SU-DHL-6 (cell line): ENCODE results near the gene PKD2.

Experiments used
- H2AFZ ChIP-seq: fragments of 200-600 bp; sonication (generic); 2 replicates; pipeline ENCODE4 v1.6.1; 2014; ENCODE audit warnings: low read depth, mild to moderate bottlenecking, moderate library complexity, mixed read lengths, antibody characterized with exemption, low read length; ENCODE audit not compliant: severe bottlenecking
- H3F3A ChIP-seq: fragments of 200-600 bp; shearing (Covaris generic); 2 replicates; pipeline ENCODE4 v1.6.0; 2016; ENCODE audit warnings: antibody characterized with exemption, mild to moderate bottlenecking; ENCODE audit not compliant: insufficient read depth
- H3K27ac ChIP-seq: fragments of 200-600 bp; sonication (generic); 2 replicates; pipeline ENCODE4 v1.5.1; 2016; ENCODE audit warnings: low read depth, mild to moderate bottlenecking, low read length, moderate library complexity, mixed read lengths
- H3K27me3 ChIP-seq: fragments of 200-600 bp; sonication (generic), shearing (Covaris generic); 2 replicates; pipeline ENCODE4 v1.6.0; 2014; ENCODE audit warnings: mild to moderate bottlenecking, low read length
- H3K36me3 ChIP-seq: fragments of 200-600 bp; sonication (generic); 2 replicates; pipeline ENCODE4 v1.6.1; 2014; ENCODE audit warnings: mild to moderate bottlenecking, low read length, mixed read lengths
- H3K4me2 ChIP-seq: fragments of 300-600, 200-600 bp; shearing (Covaris generic), sonication (generic); 2 replicates; pipeline ENCODE4 v1.6.0; 2014; ENCODE audit warnings: low read length, low read depth, mild to moderate bottlenecking; ENCODE audit not compliant: poor library complexity, severe bottlenecking
- H3K4me3 ChIP-seq: fragments of 200-600 bp; sonication (generic); 2 replicates; pipeline ENCODE4 v1.5.1; 2014; ENCODE audit warnings: antibody characterized with exemption, low read length, mild to moderate bottlenecking, mixed read lengths; ENCODE audit not compliant: insufficient read depth, poor library complexity, severe bottlenecking
- H3K79me2 ChIP-seq: fragments of 200-600 bp; sonication (generic); 2 replicates; pipeline ENCODE4 v1.6.1; 2014; ENCODE audit warnings: mild to moderate bottlenecking, low read length, moderate library complexity; ENCODE audit not compliant: insufficient read depth
- H3K9ac ChIP-seq: fragments of 200-600 bp; sonication (generic); 2 replicates; pipeline ENCODE4 v1.7.0; 2014; ENCODE audit warnings: mild to moderate bottlenecking, low read length
- H3K9me2 ChIP-seq: fragments of 200-600 bp; sonication (generic); replicated peaks from 2 replicates; pipeline ENCODE4 v1.6.1; 2014; ENCODE audit warnings: low read length; ENCODE audit not compliant: insufficient read depth
- H3K9me3 ChIP-seq: fragments of 200-600 bp; sonication (generic); 2 replicates; pipeline ENCODE4 v1.6.1; 2014; ENCODE audit warnings: low read length, mixed read lengths; ENCODE audit not compliant: insufficient read depth
- H4K20me1 ChIP-seq: fragments of 200-600 bp; sonication (generic); 2 replicates; pipeline ENCODE4 v1.6.1; 2014; ENCODE audit warnings: low read depth, mild to moderate bottlenecking, antibody characterized with exemption, low read length, moderate library complexity, mixed read lengths
- EZH2phosphoT487 ChIP-seq: fragments of 200-600 bp; sonication (generic), shearing (Covaris generic); conservative IDR thresholded peaks from 2 replicates; pipeline ENCODE4 v1.6.1; 2018; ENCODE audit warnings: mild to moderate bottlenecking, antibody characterized with exemption, low read length, moderate library complexity, mixed read lengths
- TF ChIP-seq, protein P1 (sequence below): fragments of 200-600 bp; sonication (generic); IDR thresholded peaks from one replicate; pipeline ENCODE4 v1.5.1; 2017; ENCODE audit warnings: antibody characterized with exemption, mild to moderate bottlenecking, low read length, moderate library complexity; ENCODE audit not compliant: insufficient read depth, poor library complexity, severe bottlenecking

Gene PKD2

DNA sequence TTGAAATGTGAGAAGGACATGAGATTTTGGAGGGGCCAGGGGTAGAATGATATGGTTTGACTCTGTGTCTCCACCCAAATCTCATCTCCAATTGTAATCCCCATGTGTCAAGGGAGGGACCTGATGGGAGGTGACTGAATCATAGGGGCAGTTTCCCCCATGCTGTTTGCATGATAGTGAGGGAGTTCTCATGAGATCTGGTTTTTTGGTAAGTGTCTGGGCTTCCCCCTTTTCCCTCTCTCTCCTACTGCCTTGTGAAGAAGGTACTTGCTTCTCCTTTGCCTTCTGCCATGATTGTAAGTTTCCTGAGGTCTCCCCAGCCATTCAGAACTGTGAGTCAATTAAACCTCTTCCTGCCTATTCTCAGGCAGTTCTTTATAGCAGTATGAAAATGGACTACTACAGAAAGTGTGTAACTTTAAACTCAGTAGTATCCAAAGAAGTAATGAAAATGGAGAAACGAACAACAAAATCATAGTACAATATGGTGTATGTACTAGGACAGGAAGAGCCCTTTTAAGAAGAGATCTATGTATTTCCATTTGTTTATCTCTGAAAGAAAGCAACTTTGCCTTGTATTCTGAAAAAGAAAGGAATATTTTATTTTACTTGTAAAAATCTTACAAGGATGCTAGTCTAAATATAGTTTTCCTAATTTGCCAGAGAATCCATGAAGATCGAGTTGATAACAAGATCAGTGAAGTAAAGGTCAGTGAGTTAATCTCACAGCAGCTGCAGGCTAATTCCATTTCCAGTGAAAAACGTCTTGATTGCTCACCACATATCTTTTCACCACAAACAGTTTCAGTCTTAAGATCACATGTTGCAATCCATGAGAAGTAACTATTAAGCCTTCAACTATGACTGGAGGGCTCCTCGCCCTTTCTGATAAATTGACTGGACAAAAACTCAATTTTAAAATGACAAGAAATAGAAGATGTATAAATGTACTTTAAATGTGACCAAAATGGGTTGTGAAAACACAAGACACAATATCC lies 20.5 kb downstream of the PKD2 start:
- no peaks in the 10 kb centered on the region for H3K79me2 ChIP-seq
- H3K4me2 ChIP-seq, result no peak overlapping the region
- no peaks in the 10 kb centered on the region for H3F3A ChIP-seq
- TF ChIP-seq, protein P1, sequence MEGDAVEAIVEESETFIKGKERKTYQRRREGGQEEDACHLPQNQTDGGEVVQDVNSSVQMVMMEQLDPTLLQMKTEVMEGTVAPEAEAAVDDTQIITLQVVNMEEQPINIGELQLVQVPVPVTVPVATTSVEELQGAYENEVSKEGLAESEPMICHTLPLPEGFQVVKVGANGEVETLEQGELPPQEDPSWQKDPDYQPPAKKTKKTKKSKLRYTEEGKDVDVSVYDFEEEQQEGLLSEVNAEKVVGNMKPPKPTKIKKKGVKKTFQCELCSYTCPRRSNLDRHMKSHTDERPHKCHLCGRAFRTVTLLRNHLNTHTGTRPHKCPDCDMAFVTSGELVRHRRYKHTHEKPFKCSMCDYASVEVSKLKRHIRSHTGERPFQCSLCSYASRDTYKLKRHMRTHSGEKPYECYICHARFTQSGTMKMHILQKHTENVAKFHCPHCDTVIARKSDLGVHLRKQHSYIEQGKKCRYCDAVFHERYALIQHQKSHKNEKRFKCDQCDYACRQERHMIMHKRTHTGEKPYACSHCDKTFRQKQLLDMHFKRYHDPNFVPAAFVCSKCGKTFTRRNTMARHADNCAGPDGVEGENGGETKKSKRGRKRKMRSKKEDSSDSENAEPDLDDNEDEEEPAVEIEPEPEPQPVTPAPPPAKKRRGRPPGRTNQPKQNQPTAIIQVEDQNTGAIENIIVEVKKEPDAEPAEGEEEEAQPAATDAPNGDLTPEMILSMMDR, result no peak
- no peak for TF ChIP-seq EZH2phosphoT487
- no peak overlapping the region for H3K4me3 ChIP-seq
- no peaks in the 10 kb centered on the region for H3K9me2 ChIP-seq
- H3K9ac ChIP-seq, result no peak overlapping the region
- no peaks in the 10 kb centered on the region for H4K20me1 ChIP-seq
- H3K27me3 ChIP-seq, result no peaks in the 10 kb centered on the region
- H3K27ac ChIP-seq, result no peak overlapping the region
- H2AFZ ChIP-seq, result no peak overlapping the region
- H3K36me3 ChIP-seq, result no peaks in the 10 kb centered on the region
- H3K9me3 ChIP-seq, result no peaks in the 10 kb centered on the region

DNA sequence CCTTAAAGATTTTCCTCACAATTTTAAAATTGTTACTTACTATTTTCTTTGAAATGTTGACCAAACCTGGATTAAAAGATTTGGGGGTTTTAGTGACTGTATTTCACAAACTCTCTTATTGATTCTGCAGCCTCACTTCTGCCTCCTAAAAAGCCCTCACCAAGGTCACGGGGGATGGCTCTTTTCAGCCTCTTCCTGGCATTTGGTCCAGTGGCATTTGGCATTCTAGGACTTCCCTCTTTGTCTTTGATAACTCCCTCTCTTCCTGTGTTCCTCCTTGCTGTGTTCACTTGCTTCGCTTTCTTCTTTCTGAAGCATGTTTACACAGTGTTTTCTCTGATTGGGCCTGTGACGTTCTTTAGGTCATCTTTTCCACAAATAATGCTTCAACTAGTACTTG lies 21.5 kb downstream of the PKD2 start:
- H3K4me3 ChIP-seq, result no peak overlapping the region
- H3K9ac ChIP-seq, result no peak overlapping the region
- no peak overlapping the region for H3K4me2 ChIP-seq
- H2AFZ ChIP-seq, result no peak overlapping the region
- no peaks in the 10 kb centered on the region for H3K9me2 ChIP-seq
- no peaks in the 10 kb centered on the region for H3K9me3 ChIP-seq
- TF ChIP-seq, protein P1, result no peak
- no peak for TF ChIP-seq EZH2phosphoT487
- no peaks in the 10 kb centered on the region for H3F3A ChIP-seq
- H4K20me1 ChIP-seq, result no peaks in the 10 kb centered on the region
- no peaks in the 10 kb centered on the region for H3K27me3 ChIP-seq
- H3K79me2 ChIP-seq, result no peaks in the 10 kb centered on the region
- no peaks in the 10 kb centered on the region for H3K36me3 ChIP-seq
- no peak overlapping the region for H3K27ac ChIP-seq

DNA sequence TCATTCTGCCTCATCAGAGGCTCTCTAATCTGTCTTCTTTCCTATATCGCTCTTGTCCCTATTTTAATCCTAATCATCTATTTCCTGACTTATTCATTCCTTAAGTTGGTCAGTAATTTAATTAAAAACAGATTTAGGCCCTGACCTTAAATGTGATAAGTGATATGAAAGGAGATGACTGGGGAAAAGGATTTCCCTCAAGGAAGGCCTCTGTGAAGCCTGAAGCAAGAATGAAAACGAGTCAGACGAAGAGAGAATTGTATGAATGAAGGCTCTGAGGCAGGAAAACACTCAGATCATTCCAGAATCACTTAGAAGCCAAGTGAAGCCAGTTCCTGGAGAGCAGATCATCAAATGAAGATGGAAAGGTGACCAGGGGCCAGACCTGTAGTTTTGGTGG lies 22.1 kb downstream of the PKD2 start:
- no peaks in the 10 kb centered on the region for H3K9me3 ChIP-seq
- no peaks in the 10 kb centered on the region for H3K27me3 ChIP-seq
- H3K4me3 ChIP-seq, result no peak overlapping the region
- no peaks in the 10 kb centered on the region for H3K9me2 ChIP-seq
- H3K79me2 ChIP-seq, result no peaks in the 10 kb centered on the region
- H3K36me3 ChIP-seq, result no peaks in the 10 kb centered on the region
- no peak overlapping the region for H2AFZ ChIP-seq
- no peaks in the 10 kb centered on the region for H3F3A ChIP-seq
- no peak overlapping the region for H3K4me2 ChIP-seq
- no peak overlapping the region for H3K27ac ChIP-seq
- no peak for TF ChIP-seq EZH2phosphoT487
- TF ChIP-seq, protein P1, result no peak
- H3K9ac ChIP-seq, result no peak overlapping the region
- no peaks in the 10 kb centered on the region for H4K20me1 ChIP-seq
